Body of pancreas (tissue), 4 donors: ENCODE measurements around the gene GSS. TPM values are rescaled to one million over a fixed set of nuclear protein-coding genes. Genes with fewer than 3 reads are reported as not detected.

ENCODE experiments used
- ATAC-seq: fragments of 150-250 bp; one replicate; pipeline ENCODE4 v1.9.1; 2016
- DNase-seq, 4 donors: peaks; one replicate each; pipeline ENCODE4 v3.0.0-alpha.2; 2019
- H3K27ac ChIP-seq, 4 donors: fragments of 200-600 bp; sonication (generic); 1 replicate in 3 of 4; 2 replicates in 1 of 4; pipeline versions ENCODE4 v1.5.1 to v1.6.1; 2016 to 2019; ENCODE audit warnings: mild to moderate bottlenecking in 1 of 4, mixed read lengths in 1 of 4, moderate library complexity in 1 of 4
- H3K27me3 ChIP-seq, 2 donors: fragments of 200-600 bp; sonication (generic); one replicate each; pipeline ENCODE4 v1.6.0; 2016; ENCODE audit warnings: mild to moderate bottlenecking in 1 of 2
- H3K36me3 ChIP-seq, 2 donors: fragments of 200-600 bp; sonication (generic); replicated peaks in 1 of 2; 2 replicates each; pipeline ENCODE4 v1.5.1; 2016; ENCODE audit warnings: low read depth in 2 of 2; ENCODE audit not compliant: insufficient read depth in 1 of 2
- H3K4me1 ChIP-seq: fragments of 200-600 bp; sonication (generic); one replicate; pipeline ENCODE4 v1.6.0; 2016
- H3K4me3 ChIP-seq, 2 donors: fragments of 200-600 bp; sonication (generic); 1 replicate in 1 of 2; 2 replicates in 1 of 2; pipeline ENCODE4 v1.5.1; 2016 to 2019
- H3K9me3 ChIP-seq, 3 donors: fragments of 200-600 bp; sonication (generic); 1 replicate in 2 of 3; 2 replicates in 1 of 3; pipeline ENCODE4 v1.5.1; 2016
- CTCF ChIP-seq, 7 experiments: fragments of 450-650 bp in 4 of 7; fragments of 200-600 bp in 3 of 7; sonication (generic) in 3 of 7; IDR thresholded peaks; one replicate each; pipeline ENCODE4 v1.5.1; 2016 to 2019; ENCODE audit warnings: antibody characterized with exemption in 7 of 7
- POLR2A ChIP-seq, 3 donors: fragments of 450-650 bp; IDR thresholded peaks; one replicate each; pipeline ENCODE4 v1.6.1; 2016; ENCODE audit warnings: antibody characterized with exemption in 3 of 3, mild to moderate bottlenecking in 2 of 3
- WGBS, 2 donors: methylation state at CpG; one replicate each; pipeline ENCODE4 v1.1.5; 2017; 5-methylcytosine and 5-hydroxymethylcytosine counted together
- intact Hi-C: fragments of 100-400 bp; cut with DNase I; formaldehyde crosslinking; loops from one replicate; pipeline ENCODE4 v1.15.1; 2023
- total RNA-seq, 2 donors: library from RNA; depleted of rRNA; stranded (reverse); fragments of >200 nt; gene quantifications; one replicate each; pipeline ENCODE4 v1.1.0, GENCODE V29; 2016

Gene GSS
- total RNA-seq, 2 donors from 2014 or later: 24.6 to 33.0 TPM

- H3K27me3 ChIP-seq: peaks cover 0 to 2% of the 10 kb centered on the region in 2 donors
- intact Hi-C loops: no loop called here
- H3K4me1 ChIP-seq: no peaks in the 10 kb centered on the region
- no peak for TF ChIP-seq POLR2A (IDR thresholded peaks at IDR 0.05)
- TF ChIP-seq CTCF (IDR thresholded peaks at IDR 0.05): no peak
- no peak overlapping the region for H3K4me3 ChIP-seq
- no peaks in the 10 kb centered on the region for H3K36me3 ChIP-seq
- WGBS, 2 donors: 81 to 85% methylated on average over 22 to 41 of the region's 42 CpGs
- H3K9me3 ChIP-seq: no peaks in the 10 kb centered on the region
- no peak for DNase-seq
- ATAC-seq: no peak
- H3K27ac ChIP-seq: no peak overlapping the region
Measured at GRCh38 chr20:34979366-34980153, 24.0 kb upstream of the GSS start.

GRCh38 chr20:34978092-34978744 is 22.6 kb upstream of the GSS start:
- no peak overlapping the region for H3K4me3 ChIP-seq
- no peak for DNase-seq
- no peaks in the 10 kb centered on the region for H3K9me3 ChIP-seq
- H3K36me3 ChIP-seq: no peaks in the 10 kb centered on the region
- H3K4me1 ChIP-seq: no peaks in the 10 kb centered on the region
- no peak for ATAC-seq
- intact Hi-C loops: no loop called here
- 84 to 85% methylated on average over 7 to 10 of the region's 10 CpGs for WGBS, 2 donors
- no peak overlapping the region for H3K27ac ChIP-seq
- no peaks in the 10 kb centered on the region for H3K27me3 ChIP-seq
- TF ChIP-seq POLR2A (IDR thresholded peaks at IDR 0.05): no peak
- no peak for TF ChIP-seq CTCF (IDR thresholded peaks at IDR 0.05)

- H3K36me3 ChIP-seq: no peaks in the 10 kb centered on the region
- H3K27ac ChIP-seq: no peak overlapping the region
- 52 to 63% methylated on average over 10 to 17 of the region's 17 CpGs for WGBS, 2 donors
- DNase-seq (no peak), ATAC-seq (no peak)
- H3K4me3 ChIP-seq: no peak overlapping the region
- no peaks in the 10 kb centered on the region for H3K4me1 ChIP-seq
- no peaks in the 10 kb centered on the region for H3K27me3 ChIP-seq
- TF ChIP-seq CTCF (IDR thresholded peaks at IDR 0.05) (no peak), POLR2A (IDR thresholded peaks at IDR 0.05) (no peak)
- intact Hi-C loops: no loop called here
- no peaks in the 10 kb centered on the region for H3K9me3 ChIP-seq
Measured at GRCh38 chr20:34977365-34978091, 21.9 kb upstream of the GSS start.

- H3K36me3 ChIP-seq: no peaks in the 10 kb centered on the region
- intact Hi-C loops: no loop called here
- DNase-seq (no peak), ATAC-seq (no peak)
- TF ChIP-seq POLR2A (IDR thresholded peaks at IDR 0.05) (no peak), CTCF (IDR thresholded peaks at IDR 0.05) (no peak)
- H3K4me3 ChIP-seq: no peak overlapping the region
- H3K4me1 ChIP-seq: no peaks in the 10 kb centered on the region
- WGBS, 2 donors: 67 to 74% methylated on average over 12 of the region's 12 CpGs
- no peaks in the 10 kb centered on the region for H3K9me3 ChIP-seq
- H3K27ac ChIP-seq: no peak overlapping the region
- H3K27me3 ChIP-seq: no peaks in the 10 kb centered on the region
Measured at GRCh38 chr20:34976286-34976685, 20.7 kb upstream of the GSS start.
